Hindlimb muscle (tissue), 1 donor: ENCODE measurements around the gene MYL12B. TPM values are rescaled to one million over a fixed set of nuclear protein-coding genes. Genes with fewer than 3 reads are reported as not detected.
"Not testable (repeated sequence)": the region's sequence is repeated elsewhere in the genome, so short reads cannot be mapped to it uniquely, and the experiment has no call there.

Experiments
- DNase-seq: peaks from one replicate; pipeline ENCODE4 v3.0.0-alpha.2; 2013
- polyA plus RNA-seq: library from polyadenylated mRNA; unstranded; fragments of 120-200 nt; gene quantifications from one replicate; pipeline ENCODE4 v1.2.1, GENCODE V29; 2013; ENCODE audit not compliant: insufficient read length

The MYL12B gene
- polyA plus RNA-seq, 1 donor: 205 TPM

- no peak for DNase-seq
These were observed 42.9 kb downstream of the MYL12B start for GRCh38 chr18:3304832-3305231.

- no peak for DNase-seq
These were observed 43.4 kb downstream of the MYL12B start for GRCh38 chr18:3305354-3305762.

GRCh38 chr18:3305933-3306332 is 44.0 kb downstream of the MYL12B start:
- no peak for DNase-seq

GRCh38 chr18:3306391-3306790 is 44.5 kb downstream of the MYL12B start:
- no peak for DNase-seq

- DNase-seq: no peak
These were observed 51.8 kb downstream of the MYL12B start for GRCh38 chr18:3313685-3314084.

GRCh38 chr18:3315344-3315743 is 53.4 kb downstream of the MYL12B start:
- not testable (repeated sequence) for DNase-seq

- DNase-seq: no peak
These were observed 57.5 kb downstream of the MYL12B start for GRCh38 chr18:3319399-3319798.

- no peak for DNase-seq
These were observed 58.0 kb downstream of the MYL12B start for GRCh38 chr18:3319894-3320454.

GRCh38 chr18:3321133-3321812 is 59.3 kb downstream of the MYL12B start:
- DNase-seq: no peak

- no peak for DNase-seq
These were observed 62.0 kb downstream of the MYL12B start for GRCh38 chr18:3323900-3324299.

Other genes starting within 250 kb of the MYL12B start
- gene LPIN2, start 249.0 kb upstream of the MYL12B start, polyA plus RNA-seq: 11.7 TPM
- gene MYOM1, start 42.2 kb upstream of the MYL12B start, polyA plus RNA-seq: 679 TPM
- gene MYL12A, start 14.3 kb upstream of the MYL12B start, polyA plus RNA-seq: 491 TPM
- 35.6 TPM for gene TGIF1, start 188.0 kb downstream of the MYL12B start, polyA plus RNA-seq